ENCODE results near the gene EFHC2.

EFHC2 gene

GRCh38 chrX:44343412-44344141 lies at the start of gene EFHC2:
EFHC2 (minus strand) TSS chrX:44343672; CDS start chrX:44343588, 84 bp downstream.
- DNase-seq, result no peak

GRCh38 chrX:44392767-44393166 lies 49.3 kb upstream of the EFHC2 start:
- no peak for DNase-seq

GRCh38 chrX:44384688-44385338 lies 41.3 kb upstream of the EFHC2 start:
- DNase-seq, result no peak

- no peak for DNase-seq
These were observed 39.4 kb upstream of the EFHC2 start for GRCh38 chrX:44382871-44383270.

- no peak for DNase-seq
These were observed 9.3 kb upstream of the EFHC2 start for GRCh38 chrX:44352758-44353157.

- DNase-seq, result no peak
These were observed 6.1 kb upstream of the EFHC2 start for GRCh38 chrX:44349561-44349960.

- no peak for DNase-seq
These were observed 1.2 kb upstream of the EFHC2 start for GRCh38 chrX:44344687-44345086.

GRCh38 chrX:44344194-44344593 lies 722 bp upstream of the EFHC2 start:
- no peak for DNase-seq

GRCh38 chrX:44342866-44343265 lies 606 bp downstream of the EFHC2 start:
- DNase-seq, result no peak

- no peak for DNase-seq
These were observed 5.1 kb downstream of the EFHC2 start for GRCh38 chrX:44338361-44338760.

- DNase-seq, result no peak
These were observed 11.0 kb downstream of the EFHC2 start for GRCh38 chrX:44332437-44332836.

GRCh38 chrX:44330227-44330626 lies 13.2 kb downstream of the EFHC2 start:
- no peak for DNase-seq

GRCh38 chrX:44319550-44319949 lies 23.9 kb downstream of the EFHC2 start:
- DNase-seq, result no peak

- no peak for DNase-seq
These were observed 26.3 kb downstream of the EFHC2 start for GRCh38 chrX:44317181-44317580.

- no peak for DNase-seq
These were observed 28.7 kb downstream of the EFHC2 start for GRCh38 chrX:44314808-44315207.

- DNase-seq, result no peak
These were observed 29.2 kb downstream of the EFHC2 start for GRCh38 chrX:44314259-44314734.

GRCh38 chrX:44312421-44312820 lies 31.1 kb downstream of the EFHC2 start:
- DNase-seq, result no peak

- no peak for DNase-seq
These were observed 33.2 kb downstream of the EFHC2 start for GRCh38 chrX:44310227-44310626.

GRCh38 chrX:44308869-44309268 lies 34.6 kb downstream of the EFHC2 start:
- no peak for DNase-seq

- DNase-seq, result no peak
These were observed 37.1 kb downstream of the EFHC2 start for GRCh38 chrX:44306356-44306755.

- no peak for DNase-seq
These were observed 37.6 kb downstream of the EFHC2 start for GRCh38 chrX:44305921-44306320.

GRCh38 chrX:44303119-44303518 lies 40.4 kb downstream of the EFHC2 start:
- DNase-seq, result no peak

GRCh38 chrX:44299177-44299576 lies 44.3 kb downstream of the EFHC2 start:
- no peak for DNase-seq

GRCh38 chrX:44291468-44292092 lies 51.9 kb downstream of the EFHC2 start:
- no peak for DNase-seq
